EH (cell line): ENCODE results near the gene GABPB1.
"Not testable (repeated sequence)": the region's sequence is repeated elsewhere in the genome, so short reads cannot be mapped to it uniquely, and the experiment has no call there.

Experiments
- DNase-seq: peaks from one replicate; pipeline ENCODE4 v3.0.0-alpha.2; 2015; ENCODE audit warnings: low read depth

GABPB1 gene

DNA sequence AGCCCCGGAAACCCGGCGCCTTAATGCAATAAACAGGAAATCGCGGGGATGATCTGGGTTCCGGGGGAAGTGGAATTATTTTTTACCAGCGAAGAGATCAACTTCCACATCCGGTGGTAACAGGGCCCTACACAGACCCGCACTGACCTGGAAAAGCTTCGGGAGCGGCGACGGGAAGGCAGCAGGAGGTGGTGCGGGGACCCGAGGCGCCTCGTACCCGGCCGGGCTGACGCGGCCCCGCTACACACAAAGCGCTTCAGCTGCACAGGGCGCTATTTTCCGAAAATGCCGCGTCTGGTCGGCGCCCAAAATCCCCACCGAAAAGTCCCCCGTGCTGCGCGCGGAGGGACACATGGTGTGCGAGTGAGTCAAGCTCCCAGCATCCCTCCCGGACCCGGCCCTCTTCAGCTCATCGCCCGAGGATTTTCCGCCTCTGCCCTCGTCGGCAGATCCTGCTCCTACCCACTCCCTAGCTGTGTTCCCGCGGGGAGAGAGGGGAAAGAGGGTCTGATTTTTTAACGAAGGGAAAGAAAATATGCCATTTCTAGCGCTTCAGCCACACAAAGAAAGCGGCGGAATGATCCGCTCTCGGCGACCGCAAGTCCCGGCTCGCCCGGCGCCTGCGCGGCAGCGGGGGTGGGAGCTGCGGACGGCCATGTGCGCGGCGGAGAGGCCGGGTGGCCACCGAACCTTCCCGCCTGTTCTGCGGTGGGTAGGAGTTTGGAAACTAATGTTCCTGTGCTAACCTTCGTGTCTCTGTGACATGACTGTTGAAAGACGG lies at the start of gene GABPB1:
Gene GABPB1 (minus strand): TSS at position 361 of the 781 bp plus-strand sequence. CDS start 45,400 bp downstream, outside the sequence.
- peak; percentile 93 for DNase-seq

DNA sequence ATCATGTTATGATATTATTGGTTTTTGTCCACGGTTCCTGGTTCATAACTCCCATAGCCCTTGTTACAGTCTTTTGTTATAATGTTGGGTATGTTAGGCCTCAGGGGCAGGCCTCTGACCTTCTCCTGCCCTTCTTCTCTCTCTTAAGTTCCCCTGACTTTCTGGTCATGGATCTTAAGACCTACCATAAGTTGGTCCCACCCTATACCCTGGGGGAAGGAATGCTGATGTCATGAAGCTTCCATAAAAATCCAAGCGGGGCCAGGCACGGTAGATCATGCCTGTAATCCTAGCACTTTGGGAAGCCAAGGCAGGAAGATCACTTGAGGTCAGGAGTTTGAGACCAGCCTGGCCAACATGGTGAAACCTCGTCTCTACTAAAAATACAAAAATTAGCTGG lies 36.6 kb upstream of the GABPB1 start:
- DNase-seq, result peak; percentile 39

DNA sequence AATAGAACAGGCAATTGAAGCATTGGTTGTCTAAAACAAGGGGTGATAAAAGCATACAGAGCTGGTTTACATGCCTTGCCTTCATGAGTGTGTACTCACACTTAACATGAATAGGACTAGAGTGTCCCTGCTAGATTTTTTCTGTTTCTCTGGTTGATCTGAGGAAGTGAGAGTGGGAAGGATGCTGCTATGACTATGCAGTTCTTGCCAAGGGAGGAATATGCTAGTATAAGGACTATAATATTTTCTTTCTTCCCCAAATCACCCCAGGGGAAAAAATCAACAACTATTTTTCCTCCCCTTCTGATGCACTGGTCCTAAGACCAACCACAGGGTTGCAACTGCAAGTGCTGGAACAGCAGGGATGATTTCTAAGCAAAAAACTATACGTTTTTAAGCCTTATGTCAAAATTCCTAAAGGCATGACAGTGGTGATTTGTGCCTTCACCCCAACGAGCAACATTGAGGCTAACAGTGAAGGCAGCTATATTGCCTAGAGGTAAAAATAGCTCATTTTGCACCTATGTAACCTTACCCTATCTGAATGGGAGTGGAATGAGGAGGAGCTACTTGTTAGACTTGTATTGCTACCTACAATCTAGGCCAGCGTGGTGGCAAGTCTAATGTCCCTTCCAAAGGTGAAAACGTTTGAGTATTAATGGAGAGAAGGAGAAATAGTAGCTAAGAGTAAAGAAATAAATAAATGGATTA lies 35.7 kb upstream of the GABPB1 start:
- peak; percentile 6 for DNase-seq

DNA sequence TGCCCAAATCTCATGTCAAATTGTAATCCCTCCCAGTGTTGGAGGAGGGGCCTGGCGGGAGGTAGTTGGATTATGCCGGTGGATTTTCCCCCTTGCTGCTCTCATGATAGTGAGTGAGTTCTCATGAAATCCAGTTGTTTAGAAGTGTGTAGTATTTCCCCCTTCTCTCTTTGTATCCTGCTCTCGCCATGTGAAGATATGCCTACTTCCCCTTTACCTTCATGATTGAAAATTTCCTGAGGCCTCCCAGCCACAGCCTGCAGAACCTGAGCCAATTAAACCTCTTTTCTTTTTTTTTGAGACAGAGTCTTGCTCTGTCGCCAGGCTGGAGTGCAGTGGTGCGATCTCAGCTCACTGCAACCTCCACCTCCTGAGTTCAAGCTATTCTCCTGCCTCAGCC lies 27.4 kb upstream of the GABPB1 start:
- not testable (repeated sequence) for DNase-seq

DNA sequence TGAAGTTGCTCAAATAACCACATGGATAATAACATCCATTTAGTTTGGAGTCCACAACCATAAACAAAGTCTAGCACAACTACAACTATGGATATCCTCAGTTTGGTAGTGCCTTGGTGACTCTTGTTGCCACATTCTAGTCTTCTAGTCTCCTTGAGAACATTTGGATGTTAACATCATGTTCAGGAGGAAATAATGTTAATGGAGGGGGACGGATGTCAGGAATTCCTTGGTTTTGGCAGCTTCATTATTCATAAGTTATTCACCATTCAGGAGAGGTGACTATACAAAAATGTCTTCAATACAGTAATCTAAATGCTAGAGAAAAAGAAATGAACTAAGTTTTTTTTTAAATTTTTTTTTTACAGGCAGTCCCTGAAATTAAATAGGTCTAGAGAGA lies 26.4 kb upstream of the GABPB1 start:
- peak; percentile 33 for DNase-seq

DNA sequence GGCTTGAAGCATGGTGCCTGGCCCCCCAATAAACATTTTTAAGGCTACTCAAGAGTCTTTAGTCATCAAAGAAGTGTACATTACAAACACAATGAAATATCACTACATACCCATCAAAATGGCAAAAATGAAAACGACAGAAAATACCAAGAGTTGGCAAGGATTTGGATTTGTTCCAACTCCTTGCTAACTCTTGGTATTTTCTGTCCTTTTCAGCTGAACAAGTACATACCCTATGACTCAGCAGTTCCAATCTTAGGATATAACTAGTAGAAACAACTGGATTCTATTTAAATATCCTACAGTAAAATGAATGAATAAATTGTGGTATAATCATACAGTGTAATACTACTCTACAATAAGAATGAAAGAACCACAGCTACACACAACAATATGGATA lies 25.1 kb upstream of the GABPB1 start:
- DNase-seq, result peak; percentile 21

DNA sequence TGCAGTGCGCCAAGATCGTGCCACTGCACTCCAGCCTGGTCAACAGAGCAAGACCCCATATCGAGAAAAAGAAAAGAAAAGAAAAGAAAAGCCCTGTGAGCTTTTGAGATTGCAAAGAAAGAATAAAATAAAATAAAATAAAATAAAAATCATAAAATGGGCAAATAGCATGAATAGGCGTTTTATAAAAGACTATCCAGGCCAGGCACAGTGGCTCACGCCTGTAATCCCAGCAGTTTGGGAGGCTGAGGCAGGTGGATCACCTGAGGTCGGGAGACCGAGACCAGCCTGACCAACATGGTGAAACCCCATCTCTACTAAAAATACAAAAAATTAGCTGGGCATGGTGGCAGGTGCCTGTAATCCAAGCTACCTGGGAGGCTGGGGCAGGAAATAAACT lies 24.4 kb upstream of the GABPB1 start:
- not testable (repeated sequence) for DNase-seq

DNA sequence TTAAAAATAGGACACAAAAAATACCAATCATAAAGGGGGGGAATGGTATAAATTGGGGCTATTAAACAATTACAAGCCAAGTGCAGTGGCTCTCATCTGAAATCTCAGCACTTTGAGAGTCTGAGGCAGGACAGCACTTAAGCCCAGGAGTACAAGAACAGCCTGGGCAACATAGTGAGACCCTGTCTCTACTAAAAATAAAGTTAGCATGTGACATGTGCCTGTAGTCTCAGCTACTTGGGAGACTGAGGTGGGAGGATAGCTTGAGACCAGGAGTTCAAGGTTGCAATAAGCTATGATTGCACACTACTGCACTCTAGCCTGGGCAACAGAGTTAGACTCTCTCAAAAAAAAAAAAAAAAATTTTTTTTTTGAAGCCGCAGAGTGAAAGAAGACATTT lies 23.8 kb upstream of the GABPB1 start:
- no peak for DNase-seq

DNA sequence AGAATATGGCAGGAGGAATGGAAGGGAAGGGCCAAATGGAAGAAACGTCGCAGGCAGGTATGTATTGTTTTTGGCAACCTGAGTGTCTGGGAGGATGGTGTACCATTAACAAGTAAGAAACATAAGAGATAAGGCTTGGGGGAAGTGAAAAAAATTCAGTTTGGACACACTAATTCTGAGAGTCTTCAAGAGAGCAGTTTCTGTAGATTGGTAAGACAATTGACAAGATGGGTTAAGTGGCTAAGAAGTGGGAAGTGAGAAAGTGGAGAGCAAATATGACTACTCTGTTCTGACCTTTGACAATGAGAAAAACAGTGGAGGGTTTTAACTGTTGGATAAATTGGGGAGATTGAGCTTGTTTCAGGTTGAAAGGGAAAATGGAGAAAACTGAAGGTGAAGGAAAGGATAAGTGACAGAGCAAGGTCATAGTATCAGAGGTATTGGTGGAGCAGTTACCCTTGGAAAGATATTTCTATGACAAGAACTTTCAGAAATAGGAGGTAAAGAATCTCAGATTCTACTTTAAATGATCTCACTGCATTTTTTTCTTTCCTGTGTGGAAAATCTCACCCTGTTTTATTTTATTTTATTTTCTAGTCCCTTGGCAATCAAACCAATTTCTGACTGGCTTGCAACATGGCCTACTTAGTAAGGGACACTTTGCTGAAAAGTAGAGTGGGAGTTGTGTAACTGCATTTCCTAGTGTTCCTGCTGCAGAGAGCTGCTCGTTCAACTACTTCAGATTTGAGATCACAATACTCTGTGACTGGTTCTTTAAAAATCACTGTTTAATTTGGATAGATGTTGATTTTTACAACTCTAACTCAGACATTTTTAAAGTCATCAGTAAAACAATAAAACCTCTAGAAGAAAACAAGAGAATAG lies 23.1 kb upstream of the GABPB1 start:
- DNase-seq, result no peak

DNA sequence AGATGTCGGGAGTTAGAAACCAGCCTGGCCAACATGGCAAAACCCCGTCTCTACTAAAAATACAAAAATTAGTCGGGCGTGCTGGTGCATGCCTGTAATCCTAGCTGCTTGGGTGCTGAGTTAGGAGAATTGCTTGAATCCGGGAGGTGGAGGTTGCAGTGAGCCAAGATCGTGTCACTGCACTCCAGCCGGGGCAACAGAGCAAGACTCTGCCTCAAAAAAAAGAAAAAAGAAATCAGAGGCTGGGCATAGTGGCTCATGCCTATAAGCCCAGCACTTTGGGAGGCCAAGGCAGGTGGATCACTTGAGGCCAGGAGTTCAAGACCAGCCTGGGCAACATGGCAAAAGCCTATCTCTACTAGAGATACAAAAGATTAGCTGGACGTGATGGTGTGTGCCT lies 14.6 kb upstream of the GABPB1 start:
- not testable (repeated sequence) for DNase-seq

DNA sequence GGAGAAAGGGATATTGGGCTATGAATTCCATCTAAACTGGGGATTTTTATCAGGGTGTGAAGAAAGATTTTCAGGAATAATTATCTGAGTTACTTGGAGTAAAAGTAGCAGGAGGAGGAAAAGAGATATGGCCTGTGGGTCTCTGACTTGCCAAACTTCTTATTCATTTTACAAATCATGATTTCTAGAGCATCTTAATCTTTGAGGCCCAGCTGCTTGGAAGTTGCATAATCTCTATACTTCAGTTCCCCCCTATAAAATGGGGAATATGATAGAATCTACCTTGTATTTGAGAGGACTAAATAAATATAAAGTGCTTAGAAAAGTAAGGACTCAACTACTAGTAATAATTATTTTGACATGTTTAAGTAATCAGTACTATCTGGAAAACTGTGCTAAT lies 11.0 kb upstream of the GABPB1 start:
- no peak for DNase-seq

DNA sequence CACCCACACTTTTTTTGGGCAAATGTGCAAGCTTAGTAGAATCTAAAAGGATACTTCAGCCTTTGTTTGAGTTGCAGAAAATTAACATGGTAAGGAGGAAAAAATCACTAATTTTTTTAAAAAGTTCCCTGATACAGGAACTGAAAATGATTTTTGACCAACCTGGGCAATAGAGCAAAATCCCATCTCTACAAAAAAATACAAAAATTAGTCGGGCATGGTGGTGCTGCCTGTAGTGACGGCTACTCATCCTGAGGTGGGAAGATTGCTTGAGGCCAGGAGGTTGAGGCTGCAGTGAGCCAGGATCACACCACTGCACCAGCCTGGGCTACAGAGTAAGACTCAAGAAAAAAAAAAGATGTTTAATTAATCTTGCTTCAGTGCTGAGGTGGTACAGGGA lies 10.6 kb upstream of the GABPB1 start:
- no peak for DNase-seq

DNA sequence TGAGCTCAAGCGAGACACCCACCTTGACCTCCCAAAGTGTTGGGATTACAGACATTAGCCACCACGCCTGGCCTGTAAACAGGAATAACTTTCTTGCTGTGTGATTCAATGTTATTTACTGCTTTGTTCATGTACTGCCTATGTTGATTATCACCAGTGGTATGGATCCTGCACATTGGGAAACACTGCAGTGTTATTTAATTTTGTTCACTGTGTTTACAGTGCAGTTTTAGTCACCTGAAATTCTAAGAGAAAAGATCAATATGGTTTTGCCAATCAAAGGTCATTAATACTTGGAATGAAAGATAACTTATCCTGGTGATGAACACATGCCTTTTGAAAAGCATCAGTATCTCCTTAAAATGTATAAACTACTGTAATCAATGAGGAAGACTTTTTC lies 8.6 kb upstream of the GABPB1 start:
- DNase-seq, result no peak

DNA sequence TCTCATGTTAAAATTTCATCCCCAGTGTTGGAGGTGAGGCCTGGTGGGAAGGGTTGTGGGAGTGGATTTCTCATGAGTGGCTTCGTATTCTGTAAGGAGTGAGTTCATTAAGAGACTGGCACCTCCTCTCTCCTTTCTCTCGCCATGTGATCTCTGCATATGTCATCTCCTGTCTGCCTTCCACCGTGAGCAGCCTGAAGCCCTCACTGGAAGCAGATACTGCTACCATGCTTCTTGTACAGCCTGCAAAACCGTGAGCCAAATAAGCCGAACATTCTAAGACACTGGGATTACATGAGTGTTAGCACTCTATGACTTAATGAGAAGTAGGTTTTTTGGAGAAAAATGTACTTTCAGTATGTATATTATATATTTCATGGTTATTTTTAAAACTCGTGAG lies 6.8 kb upstream of the GABPB1 start:
- no peak for DNase-seq

DNA sequence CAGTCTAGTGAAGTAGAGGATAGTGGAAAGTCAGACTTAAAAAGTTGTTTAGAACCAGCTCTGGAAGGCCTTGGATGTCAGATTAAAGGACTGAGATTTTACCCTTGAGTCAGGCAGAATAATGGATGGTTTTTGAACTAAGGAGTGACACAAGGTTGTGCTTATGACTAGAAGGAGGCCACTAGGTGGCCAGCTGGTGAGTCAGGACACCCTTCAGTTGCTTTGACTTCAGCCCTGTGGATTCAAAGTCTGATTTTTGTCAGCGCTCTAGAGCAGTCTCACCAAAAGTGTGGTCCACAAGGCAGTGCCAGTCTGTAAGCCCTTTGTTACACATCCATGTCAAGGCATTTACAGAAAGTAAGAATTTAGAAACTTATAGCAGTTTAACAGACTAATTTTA lies 3.8 kb upstream of the GABPB1 start:
- peak; percentile 63 for DNase-seq

DNA sequence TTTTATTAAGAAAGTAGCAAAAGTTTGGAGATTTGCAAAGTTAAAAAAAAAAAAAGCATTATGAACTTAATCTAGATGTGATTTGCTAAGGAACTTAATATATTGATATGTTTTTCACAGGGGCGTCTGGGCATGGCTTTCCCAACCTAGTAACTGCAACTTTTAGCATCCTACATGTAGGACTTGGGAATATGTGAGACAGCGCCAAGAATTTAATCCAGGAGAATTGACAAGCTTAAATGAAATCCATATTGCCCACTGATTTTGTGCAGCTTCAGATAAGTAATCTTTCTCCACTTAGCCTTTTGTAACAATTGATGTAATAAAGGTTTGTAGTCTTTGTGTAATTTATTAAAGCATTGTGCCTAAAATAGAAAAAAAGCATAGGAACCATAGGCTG lies 982 bp upstream of the GABPB1 start:
- peak; percentile 18 for DNase-seq

DNA sequence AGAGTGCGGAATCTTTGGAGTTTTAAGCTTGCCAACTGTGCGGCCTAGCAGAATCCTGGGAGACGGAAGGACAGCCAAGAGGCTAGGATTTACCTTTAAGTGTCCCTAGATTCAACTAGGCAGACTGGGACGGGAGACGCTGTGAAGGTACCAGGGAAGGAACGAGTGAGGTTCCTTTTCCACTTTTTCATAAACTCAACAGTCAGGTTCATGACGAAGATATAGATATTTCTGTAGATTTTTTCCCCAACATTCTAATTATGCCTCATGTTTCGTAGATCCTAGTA lies 564 bp upstream of the GABPB1 start:
- no peak for DNase-seq

DNA sequence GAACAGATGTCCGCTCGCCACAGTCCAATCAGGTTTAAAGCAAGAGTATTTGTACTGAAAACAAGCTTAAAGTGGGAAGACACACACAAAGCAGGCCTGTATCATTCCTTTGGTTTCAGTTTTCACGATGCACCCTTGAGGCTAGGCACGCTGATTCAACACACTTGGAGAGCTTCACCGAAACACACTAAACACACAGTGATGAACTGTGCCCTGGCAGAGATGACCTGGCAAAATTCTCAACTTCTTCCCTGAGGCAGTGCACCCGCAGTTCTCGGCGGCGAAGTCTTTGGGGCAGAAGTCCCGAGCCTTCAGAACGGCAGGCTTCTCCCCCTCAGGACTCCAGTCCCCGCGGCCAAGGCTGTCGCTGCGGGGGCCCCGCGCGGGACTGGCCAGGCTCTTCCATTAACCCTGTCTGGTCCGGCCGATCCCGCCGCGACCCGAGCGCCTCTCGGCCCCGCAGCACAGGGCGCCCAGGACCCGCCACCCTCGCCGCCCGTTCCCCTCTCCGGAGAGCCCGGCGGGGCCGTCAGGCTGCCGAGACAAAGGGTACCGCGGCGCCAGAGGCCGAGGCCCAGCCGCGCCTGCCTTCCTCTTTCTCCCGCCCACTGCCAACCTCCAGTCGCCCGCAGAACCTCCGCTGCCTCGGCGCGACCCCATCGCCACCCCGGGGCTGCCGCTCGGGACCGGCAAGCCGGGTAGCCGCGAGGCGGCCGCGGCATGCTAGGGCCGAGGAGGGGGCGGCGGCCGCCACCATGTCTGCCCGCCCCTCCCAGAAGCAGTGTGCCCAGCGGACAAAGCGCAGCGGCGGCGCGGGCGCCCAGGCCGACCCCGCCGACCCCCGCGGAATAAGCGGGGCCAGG lies 792 bp downstream of the GABPB1 start:
- DNase-seq, result peak; percentile 89

DNA sequence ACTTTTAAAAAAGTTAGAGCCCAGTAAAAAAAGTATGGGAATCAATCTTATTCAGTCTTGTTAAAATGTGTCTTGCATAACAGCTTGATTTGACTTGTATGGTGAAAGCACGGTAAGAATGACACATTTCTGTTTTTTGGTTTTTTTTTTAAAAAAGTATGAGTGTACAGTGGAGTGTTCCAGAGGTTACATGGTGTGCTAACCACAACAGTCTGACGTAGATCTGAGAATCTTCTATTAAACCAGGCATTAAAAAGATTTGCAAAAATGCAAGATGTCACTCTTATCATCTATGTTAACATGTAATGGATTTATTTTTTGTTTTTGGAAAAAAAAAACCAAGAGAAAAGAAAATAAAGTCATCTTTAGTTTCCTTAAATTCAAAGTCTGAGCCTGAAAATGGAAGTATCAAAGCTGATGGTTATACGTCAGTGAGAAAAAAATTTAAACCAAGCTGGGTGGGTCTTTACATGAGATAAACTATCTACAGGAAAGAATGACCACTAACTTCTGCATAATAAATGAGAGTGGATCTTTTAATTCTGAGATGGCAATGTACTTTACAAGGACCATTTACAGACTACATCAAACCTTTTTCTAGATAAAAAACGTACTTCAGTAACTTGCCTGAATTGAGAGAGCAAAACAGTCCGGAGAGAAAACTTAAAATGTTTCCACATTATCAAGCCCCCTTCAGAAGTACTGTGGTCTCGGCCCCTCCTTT lies 1.6 kb downstream of the GABPB1 start:
- DNase-seq, result peak; percentile 93

DNA sequence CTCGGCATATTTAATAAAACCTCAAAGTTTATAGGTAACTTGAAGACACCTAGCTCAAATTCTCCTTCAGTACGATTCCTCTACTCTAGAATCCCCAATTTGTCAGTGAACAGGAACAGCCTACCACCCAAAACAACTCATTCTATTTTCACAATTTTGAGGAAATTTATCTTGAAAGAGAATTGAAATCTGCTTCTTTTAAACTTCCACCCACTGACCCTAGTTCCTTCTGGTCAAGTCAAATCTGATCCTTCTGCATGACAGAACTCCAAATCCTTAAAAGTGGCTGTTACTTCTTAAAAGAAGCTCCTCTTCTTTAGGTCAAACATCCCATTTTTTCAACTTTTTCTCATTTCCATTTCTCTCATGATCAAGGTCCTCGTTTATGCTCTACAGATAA lies 4.4 kb downstream of the GABPB1 start:
- DNase-seq, result no peak

DNA sequence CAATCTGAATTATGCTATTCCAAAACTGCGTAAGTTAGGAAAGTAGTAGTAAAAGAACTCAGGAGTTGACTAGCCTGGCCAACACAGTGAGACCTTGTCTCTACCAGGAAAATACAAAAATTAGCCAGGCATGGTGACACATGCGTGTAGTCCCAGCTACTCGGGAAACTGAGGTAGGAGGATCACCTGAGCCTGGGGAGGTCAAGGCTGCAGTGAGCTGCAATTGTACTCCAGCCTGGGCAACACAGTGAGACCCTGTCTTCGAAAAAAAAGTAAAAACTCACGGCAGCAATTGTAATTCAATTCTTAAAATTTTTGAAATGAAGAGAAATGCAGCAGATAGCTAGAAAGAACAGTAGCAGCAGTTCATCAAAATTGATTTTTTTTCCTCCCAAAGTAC lies 9.7 kb downstream of the GABPB1 start:
- DNase-seq, result no peak
